Liver (tissue), 9 donors: ENCODE results near the gene LSMEM2. TPM values are rescaled to one million over a fixed set of nuclear protein-coding genes. Genes with fewer than 3 reads are reported as not detected.

Experiments used
- DNase-seq: peaks from one replicate; pipeline ENCODE4 v3.0.0-alpha.2; 2017; ENCODE audit warnings: low spot score
- H3K27ac ChIP-seq, 2 donors: one replicate each; pipeline ENCODE4 v1.7.0; 2013; ENCODE audit warnings: inconsistent platforms in 2 of 2, low read length in 2 of 2, control low read depth in 1 of 2, low read depth in 1 of 2, mild to moderate bottlenecking in 1 of 2
- H3K27me3 ChIP-seq, 4 donors: one replicate each; pipeline versions ENCODE4 v1.6.1 to v1.7.0; 2013; ENCODE audit warnings: low read length in 3 of 4, inconsistent platforms in 1 of 4, mild to moderate bottlenecking in 1 of 4, moderate library complexity in 1 of 4; ENCODE audit not compliant: control insufficient read depth in 4 of 4, insufficient read depth in 4 of 4
- H3K36me3 ChIP-seq, 4 donors: one replicate each; pipeline versions ENCODE4 v1.6.1 to v1.7.0; 2013; ENCODE audit warnings: low read length in 3 of 4, mild to moderate bottlenecking in 3 of 4, low read depth in 1 of 4, moderate library complexity in 1 of 4; ENCODE audit not compliant: control insufficient read depth in 4 of 4, insufficient read depth in 3 of 4
- H3K4me1 ChIP-seq, 4 donors: one replicate each; pipeline versions ENCODE4 v1.6.1 to v1.7.0; 2013; ENCODE audit warnings: low read length in 3 of 4, mild to moderate bottlenecking in 3 of 4, moderate library complexity in 1 of 4; ENCODE audit not compliant: control insufficient read depth in 4 of 4, insufficient read depth in 4 of 4
- H3K4me3 ChIP-seq, 3 donors: one replicate each; pipeline versions ENCODE4 v1.6.1 to v1.7.0; 2013; ENCODE audit warnings: low read length in 3 of 3, control low read depth in 1 of 3, low read depth in 1 of 3, mild to moderate bottlenecking in 1 of 3
- H3K9ac ChIP-seq, 2 donors: one replicate each; pipeline ENCODE4 v1.7.0; 2013; ENCODE audit warnings: low read length in 2 of 2, mild to moderate bottlenecking in 2 of 2, moderate library complexity in 2 of 2, control low read depth in 1 of 2, low read depth in 1 of 2
- H3K9me3 ChIP-seq, 4 donors: one replicate each; pipeline versions ENCODE4 v1.6.1 to v1.7.0; 2013; ENCODE audit warnings: low read length in 3 of 4; ENCODE audit not compliant: control insufficient read depth in 4 of 4
- ATF3 ChIP-seq: IDR thresholded peaks from 2 replicates; pipeline ENCODE4 v1.6.1; 2016; ENCODE audit warnings: antibody characterized with exemption
- CTCF ChIP-seq: fragments of 150-350 bp; IDR thresholded peaks from 2 replicates; pipeline ENCODE4 v1.5.1; 2017; ENCODE audit warnings: improper control_type of control experiment, low read depth, low read length; ENCODE audit not compliant: missing input control
- EGR1 ChIP-seq, 2 donors: IDR thresholded peaks; 2 replicates each; pipeline ENCODE4 v1.6.1; 2016 to 2018; ENCODE audit warnings: antibody characterized with exemption in 2 of 2, low read depth in 2 of 2
- FOXA1 ChIP-seq: IDR thresholded peaks from 2 replicates; pipeline ENCODE4 v1.6.1; 2016; ENCODE audit warnings: antibody characterized with exemption
- FOXA2 ChIP-seq: IDR thresholded peaks from 2 replicates; pipeline ENCODE4 v1.6.1; 2016; ENCODE audit warnings: antibody characterized with exemption
- GABPA ChIP-seq, 2 donors: IDR thresholded peaks in 1 of 2; conservative IDR thresholded peaks in 1 of 2; 2 replicates each; pipeline ENCODE4 v1.6.1; 2016; ENCODE audit warnings: antibody characterized with exemption in 2 of 2, mild to moderate bottlenecking in 1 of 2, moderate library complexity in 1 of 2
- HNF4A ChIP-seq, 2 donors: conservative IDR thresholded peaks; 2 replicates each; pipeline ENCODE4 v1.6.1; 2016; ENCODE audit warnings: antibody characterized with exemption in 2 of 2, mild to moderate bottlenecking in 2 of 2
- HNF4G ChIP-seq: IDR thresholded peaks from 2 replicates; pipeline ENCODE4 v1.6.1; 2016; ENCODE audit warnings: antibody characterized with exemption
- JUND ChIP-seq, 2 donors: IDR thresholded peaks; 2 replicates each; pipeline ENCODE4 v1.6.1; 2016; ENCODE audit warnings: antibody characterized with exemption in 2 of 2
- MAX ChIP-seq: IDR thresholded peaks from 2 replicates; pipeline ENCODE4 v1.6.1; 2016; ENCODE audit warnings: antibody characterized with exemption
- NR2F2 ChIP-seq: IDR thresholded peaks from 2 replicates; pipeline ENCODE4 v1.6.1; 2016; ENCODE audit warnings: antibody characterized with exemption
- RAD21 ChIP-seq, 2 donors: IDR thresholded peaks; 2 replicates each; pipeline ENCODE4 v1.6.1; 2016; ENCODE audit warnings: antibody characterized with exemption in 2 of 2, mild to moderate bottlenecking in 2 of 2
- REST ChIP-seq: IDR thresholded peaks from 2 replicates; pipeline ENCODE4 v1.6.1; 2016; ENCODE audit warnings: antibody characterized with exemption, mild to moderate bottlenecking
- RXRA ChIP-seq, 2 donors: IDR thresholded peaks; 2 replicates each; pipeline ENCODE4 v1.6.1; 2017 to 2018; ENCODE audit warnings: antibody characterized with exemption in 2 of 2, mild to moderate bottlenecking in 1 of 2
- SP1 ChIP-seq: IDR thresholded peaks from 2 replicates; pipeline ENCODE4 v1.6.1; 2018; ENCODE audit warnings: antibody characterized with exemption, mild to moderate bottlenecking
- TAF1 ChIP-seq: conservative IDR thresholded peaks from 2 replicates; pipeline ENCODE4 v1.6.1; 2016; ENCODE audit warnings: antibody characterized with exemption, mild to moderate bottlenecking
- YY1 ChIP-seq: IDR thresholded peaks from 2 replicates; pipeline ENCODE4 v1.6.1; 2016; ENCODE audit warnings: antibody characterized with exemption, mild to moderate bottlenecking
- WGBS: extraction: QIAGEN DNeasy Blood & Tissue Kit; methylation state at CpG from one replicate; pipeline ENCODE4 v1.1.7; 2013; 5-methylcytosine and 5-hydroxymethylcytosine counted together
- polyA plus RNA-seq, 2 donors: library from polyadenylated mRNA; stranded (reverse) in 1 of 2; unstranded in 1 of 2; fragments of 200-250 nt in 1 of 2; fragments of >200 nt in 1 of 2; fragmentation: Nextera tagmentation in 1 of 2; extraction: Ambion mirVana in 1 of 2; gene quantifications; one replicate each; pipeline versions ENCODE4 v1.2.1 to v1.2.3, GENCODE V29; 2013 to 2015
- total RNA-seq, 2 donors: library from RNA; depleted of rRNA; stranded (reverse); fragments of >200 nt; gene quantifications; one replicate each; pipeline ENCODE4 v1.2.3, GENCODE V29; 2014
- TF ChIP-seq, protein P1 (sequence below): IDR thresholded peaks from 2 replicates; pipeline ENCODE4 v1.6.1; 2016; ENCODE audit warnings: antibody characterized with exemption
- donor health status: healthy.
- donor health status: healthy.
- donor health status: healthy.
- donor health status: healthy.
- donor health status: healthy.

Gene LSMEM2
- total and polyA plus RNA-seq, 4 donors = 0.03 to 0.08 TPM; not detected in 2

- Histone ChIP-seq H3K9me3 (no peaks in the 10 kb centered on the region), H3K27ac (peak overlapping the region; percentile 89 to 91), H3K27me3 (no peaks in the 10 kb centered on the region), H3K4me1 (peaks cover 18 to 68% (median 50%) of the 10 kb centered on the region in 4 donors), H3K4me3 (peak overlapping the region in 2 of 3 donors; percentile 80 to 83), H3K36me3 (no peaks in the 10 kb centered on the region), H3K9ac (peak overlapping the region; percentile 4 to 59)
- TF ChIP-seq GABPA (IDR thresholded peaks at IDR 0.05 in 1 of 2, conservative IDR thresholded peaks at IDR 0.05 in 1 of 2) = peak in 1 of 2 donors; percentile 68
- peak; percentile 87 to 91 for TF ChIP-seq HNF4A (conservative IDR thresholded peaks at IDR 0.05)
- peak; percentile 89 for TF ChIP-seq YY1
- TF ChIP-seq HNF4G = peak; percentile 47
- TF ChIP-seq FOXA1 = peak; percentile 71
- TF ChIP-seq TAF1 = no peak
- TF ChIP-seq ATF3 = no peak
- TF ChIP-seq SP1 = peak; percentile 88
- TF ChIP-seq RXRA (IDR thresholded peaks at IDR 0.05) = peak; percentile 54 to 84
- peak; percentile 84 for TF ChIP-seq MAX
- peak; percentile 9 for TF ChIP-seq CTCF
- TF ChIP-seq EGR1 (IDR thresholded peaks at IDR 0.05; ENCODE audit: low read depth in 2 of 2) = peak in 1 of 2 donors; percentile 69
- TF ChIP-seq FOXA2 = peak; percentile 42
- no peak for TF ChIP-seq NR2F2
- TF ChIP-seq REST = peak; percentile 70
- peak in 1 of 2 donors; percentile 51 for TF ChIP-seq JUND (IDR thresholded peaks at IDR 0.05)
- TF ChIP-seq, protein P1, sequence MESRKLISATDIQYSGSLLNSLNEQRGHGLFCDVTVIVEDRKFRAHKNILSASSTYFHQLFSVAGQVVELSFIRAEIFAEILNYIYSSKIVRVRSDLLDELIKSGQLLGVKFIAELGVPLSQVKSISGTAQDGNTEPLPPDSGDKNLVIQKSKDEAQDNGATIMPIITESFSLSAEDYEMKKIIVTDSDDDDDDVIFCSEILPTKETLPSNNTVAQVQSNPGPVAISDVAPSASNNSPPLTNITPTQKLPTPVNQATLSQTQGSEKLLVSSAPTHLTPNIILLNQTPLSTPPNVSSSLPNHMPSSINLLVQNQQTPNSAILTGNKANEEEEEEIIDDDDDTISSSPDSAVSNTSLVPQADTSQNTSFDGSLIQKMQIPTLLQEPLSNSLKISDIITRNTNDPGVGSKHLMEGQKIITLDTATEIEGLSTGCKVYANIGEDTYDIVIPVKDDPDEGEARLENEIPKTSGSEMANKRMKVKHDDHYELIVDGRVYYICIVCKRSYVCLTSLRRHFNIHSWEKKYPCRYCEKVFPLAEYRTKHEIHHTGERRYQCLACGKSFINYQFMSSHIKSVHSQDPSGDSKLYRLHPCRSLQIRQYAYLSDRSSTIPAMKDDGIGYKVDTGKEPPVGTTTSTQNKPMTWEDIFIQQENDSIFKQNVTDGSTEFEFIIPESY = peak; percentile 54
- TF ChIP-seq RAD21 (IDR thresholded peaks at IDR 0.05) = peak; percentile 28 to 29
- WGBS = 8% methylated on average over 7 of the region's 7 CpGs
- peak; percentile 76 for DNase-seq
Observed at GRCh38 chr3:50238549-50239026, 40.3 kb upstream of the LSMEM2 start.
